Suprapubic skin (tissue), 4 donors: Measurements from ENCODE around the gene ART3. TPM values are rescaled to one million over a fixed set of nuclear protein-coding genes. Genes with fewer than 3 reads are reported as not detected.

Experiments used
- DNase-seq, 2 donors: peaks; one replicate each; pipeline ENCODE4 v3.0.0-alpha.2; 2019; ENCODE audit warnings: low spot score in 2 of 2
- H3K27ac ChIP-seq: fragments of 200-600 bp; sonication (generic); one replicate; pipeline ENCODE4 v1.5.1; 2019
- H3K27me3 ChIP-seq: fragments of 200-600 bp; sonication (generic); one replicate; pipeline ENCODE4 v1.5.1; 2019
- H3K36me3 ChIP-seq: fragments of 200-600 bp; sonication (generic); one replicate; pipeline ENCODE4 v1.5.1; 2019
- H3K4me1 ChIP-seq: fragments of 200-600 bp; sonication (generic); one replicate; pipeline ENCODE4 v1.5.1; 2019
- H3K4me3 ChIP-seq: fragments of 200-600 bp; sonication (generic); one replicate; pipeline ENCODE4 v1.5.1; 2019; ENCODE audit warnings: mild to moderate bottlenecking
- H3K9me3 ChIP-seq: fragments of 200-600 bp; sonication (generic); one replicate; pipeline ENCODE4 v1.5.1; 2019
- EP300 ChIP-seq: sonication (generic); formaldehyde crosslinking; IDR thresholded peaks from one replicate; pipeline ENCODE4 v1.6.1; 2017; ENCODE audit warnings: antibody characterized with exemption
- POLR2A ChIP-seq, 2 donors: fragments of 450-650 bp; IDR thresholded peaks; one replicate each; pipeline ENCODE4 v1.6.1; 2017; ENCODE audit warnings: antibody characterized with exemption in 2 of 2, mild to moderate bottlenecking in 2 of 2, moderate library complexity in 2 of 2
- POLR2AphosphoS5 ChIP-seq, 3 donors: sonication (generic); formaldehyde crosslinking; IDR thresholded peaks; one replicate each; pipeline ENCODE4 v1.6.1; 2017; ENCODE audit warnings: antibody characterized with exemption in 3 of 3
- WGBS: methylation state at CpG from one replicate; pipeline ENCODE4 v1.1.5; 2018; 5-methylcytosine and 5-hydroxymethylcytosine counted together
- total RNA-seq, 4 donors: library from RNA; depleted of rRNA; stranded (reverse); fragments of >200 nt; gene quantifications; one replicate each; pipeline ENCODE4 v1.1.0, GENCODE V29; 2016
- TF ChIP-seq, protein P1 (sequence below), 2 donors: fragments of 200-600 bp in 1 of 2; fragments of 450-650 bp in 1 of 2; sonication (generic) in 1 of 2; IDR thresholded peaks; one replicate each; pipeline ENCODE4 v1.5.1; 2016 to 2019; ENCODE audit warnings: antibody characterized with exemption in 2 of 2, mild to moderate bottlenecking in 1 of 2, moderate library complexity in 1 of 2

The ART3 gene
- total RNA-seq, 4 donors from 2014 or later = 0.48 to 1.5 TPM; not detected in 2

DNA sequence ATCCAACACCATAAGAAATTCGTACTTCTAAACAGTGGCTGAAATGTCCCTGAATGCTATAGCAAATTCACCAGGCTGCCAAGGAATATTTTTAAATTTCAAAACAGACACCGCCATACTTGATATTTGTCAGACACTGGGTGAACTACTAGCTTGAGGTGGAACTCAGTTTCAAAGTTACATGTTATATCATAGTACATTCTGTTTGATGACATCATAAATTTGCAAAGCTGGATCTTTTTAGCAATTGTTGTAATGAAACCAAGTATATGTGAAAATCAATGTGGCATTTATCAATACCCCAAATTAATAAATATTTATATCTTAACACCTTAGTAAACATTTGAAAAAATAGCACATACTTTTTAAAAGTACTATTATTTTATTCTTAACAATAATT, 14.2 kb downstream of the ART3 start:
- Histone ChIP-seq H3K27ac (no peak overlapping the region), H3K4me3 (no peak overlapping the region), H3K27me3 (no peaks in the 10 kb centered on the region), H3K4me1 (peaks cover 8% of the 10 kb centered on the region), H3K9me3 (no peaks in the 10 kb centered on the region), H3K36me3 (no peaks in the 10 kb centered on the region)
- TF ChIP-seq POLR2AphosphoS5 (IDR thresholded peaks at IDR 0.05) (no peak), EP300 (no peak), POLR2A (IDR thresholded peaks at IDR 0.05) (no peak)
- TF ChIP-seq, protein P1, sequence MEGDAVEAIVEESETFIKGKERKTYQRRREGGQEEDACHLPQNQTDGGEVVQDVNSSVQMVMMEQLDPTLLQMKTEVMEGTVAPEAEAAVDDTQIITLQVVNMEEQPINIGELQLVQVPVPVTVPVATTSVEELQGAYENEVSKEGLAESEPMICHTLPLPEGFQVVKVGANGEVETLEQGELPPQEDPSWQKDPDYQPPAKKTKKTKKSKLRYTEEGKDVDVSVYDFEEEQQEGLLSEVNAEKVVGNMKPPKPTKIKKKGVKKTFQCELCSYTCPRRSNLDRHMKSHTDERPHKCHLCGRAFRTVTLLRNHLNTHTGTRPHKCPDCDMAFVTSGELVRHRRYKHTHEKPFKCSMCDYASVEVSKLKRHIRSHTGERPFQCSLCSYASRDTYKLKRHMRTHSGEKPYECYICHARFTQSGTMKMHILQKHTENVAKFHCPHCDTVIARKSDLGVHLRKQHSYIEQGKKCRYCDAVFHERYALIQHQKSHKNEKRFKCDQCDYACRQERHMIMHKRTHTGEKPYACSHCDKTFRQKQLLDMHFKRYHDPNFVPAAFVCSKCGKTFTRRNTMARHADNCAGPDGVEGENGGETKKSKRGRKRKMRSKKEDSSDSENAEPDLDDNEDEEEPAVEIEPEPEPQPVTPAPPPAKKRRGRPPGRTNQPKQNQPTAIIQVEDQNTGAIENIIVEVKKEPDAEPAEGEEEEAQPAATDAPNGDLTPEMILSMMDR (IDR thresholded peaks at IDR 0.05) = no peak
- WGBS = 86% methylated on average over 2 of the region's 2 CpGs
- DNase-seq = no peak

DNA sequence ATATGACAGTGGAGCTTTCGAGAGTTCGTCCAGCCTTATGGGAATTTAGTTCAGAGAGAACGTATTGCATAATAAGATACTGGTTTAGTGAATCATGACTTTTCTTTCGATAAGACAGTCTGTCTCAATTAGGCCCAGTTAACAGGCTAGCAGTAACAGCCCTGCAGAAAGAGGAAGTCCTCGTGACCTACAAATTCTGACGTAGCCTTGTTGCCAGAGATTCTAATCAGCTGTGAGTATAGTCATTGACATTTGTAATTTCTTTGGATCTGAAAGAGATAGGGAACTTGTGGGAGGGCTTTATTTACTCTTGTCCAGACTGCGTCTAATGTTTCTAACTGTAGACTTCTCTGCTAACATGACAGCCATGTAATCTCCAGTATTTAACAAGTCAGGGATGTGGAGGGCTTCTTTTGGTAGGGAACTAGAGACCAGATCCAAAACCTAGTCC, 15.8 kb downstream of the ART3 start:
- Histone ChIP-seq H3K27me3 (no peaks in the 10 kb centered on the region), H3K9me3 (no peaks in the 10 kb centered on the region), H3K4me3 (no peak overlapping the region), H3K27ac (no peak overlapping the region), H3K36me3 (no peaks in the 10 kb centered on the region), H3K4me1 (peaks cover 8% of the 10 kb centered on the region)
- 24% methylated on average over 7 of the region's 7 CpGs for WGBS
- no peak for DNase-seq
- TF ChIP-seq, protein P1 (IDR thresholded peaks at IDR 0.05) = no peak
- no peak for TF ChIP-seq EP300
- no peak for TF ChIP-seq POLR2A (IDR thresholded peaks at IDR 0.05)
- no peak for TF ChIP-seq POLR2AphosphoS5 (IDR thresholded peaks at IDR 0.05)

DNA sequence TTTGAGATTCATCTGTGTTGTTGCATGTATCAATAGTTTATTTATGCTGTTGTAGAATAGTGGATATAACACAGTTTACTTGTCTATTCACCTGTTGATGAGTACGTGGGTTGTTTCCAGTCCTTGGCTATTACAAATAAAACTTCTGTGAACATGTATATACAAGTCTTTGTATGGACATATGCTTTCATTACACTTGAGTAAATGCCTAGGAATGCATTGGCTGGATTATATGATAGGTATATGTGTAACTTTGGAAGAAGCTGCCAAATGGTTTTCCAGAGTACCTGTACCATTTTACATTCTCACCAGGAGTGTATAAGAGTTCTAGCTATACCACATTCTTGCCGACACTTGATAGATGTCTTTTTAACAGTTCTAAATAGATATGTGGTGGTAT, 16.5 kb downstream of the ART3 start:
- H3K4me1 ChIP-seq = peaks cover 8% of the 10 kb centered on the region
- WGBS = 69% methylated on average over 2 of the region's 2 CpGs
- H3K36me3 ChIP-seq = no peaks in the 10 kb centered on the region
- H3K27ac ChIP-seq = no peak overlapping the region
- TF ChIP-seq, protein P1 (IDR thresholded peaks at IDR 0.05) = no peak
- no peak for TF ChIP-seq POLR2AphosphoS5 (IDR thresholded peaks at IDR 0.05)
- TF ChIP-seq EP300 = no peak
- no peak for TF ChIP-seq POLR2A (IDR thresholded peaks at IDR 0.05)
- DNase-seq = no peak
- no peaks in the 10 kb centered on the region for H3K27me3 ChIP-seq
- no peak overlapping the region for H3K4me3 ChIP-seq
- no peaks in the 10 kb centered on the region for H3K9me3 ChIP-seq

DNA sequence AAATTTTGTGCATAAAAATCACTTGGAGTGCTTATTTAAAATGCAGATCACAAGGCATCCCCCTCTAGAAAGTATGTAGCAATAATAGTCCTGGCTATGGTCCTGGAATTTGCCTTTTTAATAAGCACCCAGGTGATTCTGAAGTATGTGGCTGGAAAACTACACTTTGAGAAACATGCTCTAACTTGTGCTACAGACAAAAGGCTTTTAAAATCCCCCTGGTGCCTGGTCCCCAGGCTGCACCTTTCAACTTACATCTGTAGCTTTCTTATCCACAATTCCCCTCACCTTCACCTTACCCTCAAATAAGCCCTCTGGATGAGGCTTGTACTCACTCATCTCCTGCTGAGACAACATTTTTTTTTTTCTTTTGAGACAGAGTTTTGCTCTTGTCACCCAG, 21.1 kb downstream of the ART3 start:
- Histone ChIP-seq H3K27me3 (no peaks in the 10 kb centered on the region), H3K4me1 (peaks cover 4% of the 10 kb centered on the region), H3K36me3 (no peaks in the 10 kb centered on the region), H3K27ac (no peak overlapping the region), H3K4me3 (no peak overlapping the region), H3K9me3 (no peaks in the 10 kb centered on the region)
- DNase-seq = no peak
- no peak for TF ChIP-seq POLR2AphosphoS5 (IDR thresholded peaks at IDR 0.05)
- TF ChIP-seq EP300 = no peak
- TF ChIP-seq POLR2A (IDR thresholded peaks at IDR 0.05) = no peak
- TF ChIP-seq, protein P1 (IDR thresholded peaks at IDR 0.05) = no peak

DNA sequence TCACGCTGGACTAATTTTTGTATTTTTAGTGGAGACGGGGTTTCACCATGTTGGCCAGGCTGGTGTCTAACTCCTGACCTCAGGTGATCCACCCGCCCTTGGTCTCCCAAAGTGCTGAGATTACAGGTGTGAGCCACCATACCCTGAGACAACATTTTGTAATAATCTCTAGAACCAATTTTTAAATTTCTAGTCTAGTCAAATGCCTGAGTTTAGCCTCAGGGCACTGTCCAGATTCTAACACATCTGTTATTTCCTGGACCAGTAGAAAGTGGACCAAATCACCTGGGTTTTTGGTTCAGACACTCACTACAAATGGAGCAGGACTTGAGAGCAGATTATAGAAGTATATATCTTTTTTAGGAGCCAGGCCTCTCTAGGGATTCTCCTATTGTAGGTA, 21.6 kb downstream of the ART3 start:
- H3K36me3 ChIP-seq = no peaks in the 10 kb centered on the region
- TF ChIP-seq POLR2AphosphoS5 (IDR thresholded peaks at IDR 0.05) = no peak
- TF ChIP-seq POLR2A (IDR thresholded peaks at IDR 0.05) = no peak
- TF ChIP-seq, protein P1 (IDR thresholded peaks at IDR 0.05) = no peak
- no peak for TF ChIP-seq EP300
- H3K27ac ChIP-seq = no peak overlapping the region
- no peak overlapping the region for H3K4me3 ChIP-seq
- H3K9me3 ChIP-seq = no peaks in the 10 kb centered on the region
- H3K27me3 ChIP-seq = no peaks in the 10 kb centered on the region
- no peaks in the 10 kb centered on the region for H3K4me1 ChIP-seq
- no peak for DNase-seq
- WGBS = 92% methylated on average over 3 of the region's 3 CpGs
